GM19193 (cell line): ENCODE results near the gene C10orf71.

Experiments used
- POLR2A ChIP-seq: IDR thresholded peaks from 4 replicates; pipeline ENCODE4 v1.6.1; 2011; ENCODE audit not compliant: insufficient read depth, insufficient read length; ENCODE audit errors: extremely low read depth

C10orf71 gene

GRCh38 chr10:49282306-49282705 is 16.7 kb upstream of the C10orf71 start:
- TF ChIP-seq POLR2A = no peak

- TF ChIP-seq POLR2A = no peak
Measured at GRCh38 chr10:49282879-49283341, 16.1 kb upstream of the C10orf71 start.

- no peak for TF ChIP-seq POLR2A
Measured at GRCh38 chr10:49283491-49283890, 15.5 kb upstream of the C10orf71 start.

- TF ChIP-seq POLR2A = no peak
Measured at GRCh38 chr10:49284356-49284755, 14.6 kb upstream of the C10orf71 start.

- TF ChIP-seq POLR2A = no peak
Measured at GRCh38 chr10:49285232-49285631, 13.7 kb upstream of the C10orf71 start.

GRCh38 chr10:49286686-49287085 is 12.3 kb upstream of the C10orf71 start:
- no peak for TF ChIP-seq POLR2A

- TF ChIP-seq POLR2A = no peak
Measured at GRCh38 chr10:49287689-49288340, 11.2 kb upstream of the C10orf71 start.

GRCh38 chr10:49288341-49289065 is 10.5 kb upstream of the C10orf71 start:
- no peak for TF ChIP-seq POLR2A

GRCh38 chr10:49289480-49289879 is 9.5 kb upstream of the C10orf71 start:
- no peak for TF ChIP-seq POLR2A

- TF ChIP-seq POLR2A = no peak
Measured at GRCh38 chr10:49290131-49290530, 8.8 kb upstream of the C10orf71 start.

- no peak for TF ChIP-seq POLR2A
Measured at GRCh38 chr10:49290607-49291006, 8.4 kb upstream of the C10orf71 start.

GRCh38 chr10:49292565-49293207 is 6.3 kb upstream of the C10orf71 start:
- no peak for TF ChIP-seq POLR2A

- TF ChIP-seq POLR2A = no peak
Measured at GRCh38 chr10:49293208-49293603, 5.8 kb upstream of the C10orf71 start.

- TF ChIP-seq POLR2A = no peak
Measured at GRCh38 chr10:49294731-49295130, 4.2 kb upstream of the C10orf71 start.

- TF ChIP-seq POLR2A = no peak
Measured at GRCh38 chr10:49295297-49295696, 3.7 kb upstream of the C10orf71 start.

- TF ChIP-seq POLR2A = no peak
Measured at GRCh38 chr10:49296382-49296781, 2.6 kb upstream of the C10orf71 start.
